ENCODE data around the gene OLFM4. TPM values are rescaled to one million over a fixed set of nuclear protein-coding genes. Genes with fewer than 3 reads are reported as not detected.
A peak's percentile ranks its signal among the peaks of the same experiment; 100 is the strongest.

Gene OLFM4
- total and polyA plus RNA-seq, 2 donors from 2014 or later, result 14.6 to 40.9 TPM

DNA sequence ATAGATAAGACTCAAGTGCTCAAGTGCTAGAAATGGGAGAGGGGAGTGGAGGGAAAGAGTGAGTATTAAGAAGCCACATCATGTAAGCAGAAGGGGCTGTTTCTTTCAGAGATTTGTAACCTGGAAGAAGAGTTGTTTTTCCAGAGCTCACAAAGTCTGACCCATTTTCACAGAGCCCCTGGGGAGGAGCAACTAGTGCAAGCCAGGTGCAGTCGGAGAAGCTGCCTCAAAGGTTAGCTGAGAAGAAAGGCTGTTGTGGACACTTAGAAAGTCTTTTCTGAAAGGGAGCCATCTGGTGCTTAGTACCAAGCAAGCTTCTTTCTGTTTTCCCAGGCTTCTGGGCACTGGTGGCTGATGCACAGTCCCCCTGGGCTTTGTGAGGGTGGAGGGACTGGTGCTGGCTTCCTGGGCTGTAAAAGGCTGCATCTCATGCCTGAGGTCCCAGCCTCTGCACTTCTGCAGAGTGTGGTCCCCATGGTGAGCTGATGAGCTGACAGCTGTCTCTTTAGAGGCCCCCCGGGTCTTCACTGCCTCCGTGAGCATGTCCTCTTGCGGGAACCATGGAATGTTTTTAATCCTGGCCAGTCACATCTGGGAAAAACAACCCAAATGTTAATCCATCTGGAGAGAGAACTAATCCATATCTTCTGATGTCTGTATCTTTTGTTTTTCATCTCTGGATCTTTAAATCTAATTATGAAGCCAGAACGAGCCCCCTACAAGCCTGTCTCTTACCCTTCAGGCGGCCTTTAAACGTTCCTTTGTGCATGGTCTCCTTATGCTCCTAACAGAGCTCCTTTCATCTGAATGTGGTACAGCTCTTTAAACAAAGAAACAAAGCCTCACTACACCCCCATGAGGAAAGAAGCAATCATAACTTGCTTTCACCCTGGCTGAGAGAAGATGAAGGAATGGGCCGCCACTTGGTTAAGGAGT is 40.2 kb downstream of the OLFM4 start:
- Histone ChIP-seq H3K4me3 (ENCODE audit: low read length in 3 of 3) (no peak overlapping the region), H3K27ac (ENCODE audit: low read depth in 2 of 2, low read length in 2 of 2) (no peak overlapping the region), H3K9ac (ENCODE audit: low read length in 3 of 3) (no peak overlapping the region), H3K9me3 (ENCODE audit: control insufficient read depth in 2 of 3, insufficient read depth in 1 of 3, low read length in 3 of 3) (no peaks in the 10 kb centered on the region), H3K36me3 (ENCODE audit: control insufficient read depth in 2 of 3, insufficient read depth in 3 of 3, low read length in 3 of 3) (no peaks in the 10 kb centered on the region), H3K27me3 (ENCODE audit: control insufficient read depth, insufficient read depth, low read length) (no peaks in the 10 kb centered on the region), H3K4me1 (ENCODE audit: control insufficient read depth in 2 of 3, insufficient read depth in 2 of 3, low read depth in 1 of 3, low read length in 3 of 3) (peaks cover 0 to 2% (median 0%) of the 10 kb centered on the region in 3 donors)
- no peak for FAIRE-seq
- peak in 1 of 5 donors; percentile 42 for DNase-seq
- intact Hi-C loops (cut with DNase I), result no loop called here
- no peak for TF ChIP-seq CTCF (IDR thresholded peaks at IDR 0.05; ENCODE audit: borderline replicate concordance, extremely low read depth, insufficient read depth)

- DNase-seq (no peak), FAIRE-seq (no peak)
- no peak for TF ChIP-seq CTCF (IDR thresholded peaks at IDR 0.05; ENCODE audit: borderline replicate concordance, extremely low read depth, insufficient read depth)
- Histone ChIP-seq H3K4me1 (ENCODE audit: control insufficient read depth in 2 of 3, insufficient read depth in 2 of 3, low read depth in 1 of 3, low read length in 3 of 3) (peaks cover 0 to 2% (median 0%) of the 10 kb centered on the region in 3 donors), H3K9me3 (ENCODE audit: control insufficient read depth in 2 of 3, insufficient read depth in 1 of 3, low read length in 3 of 3) (no peaks in the 10 kb centered on the region), H3K4me3 (ENCODE audit: low read length in 3 of 3) (no peak overlapping the region), H3K9ac (ENCODE audit: low read length in 3 of 3) (no peak overlapping the region), H3K27me3 (ENCODE audit: control insufficient read depth, insufficient read depth, low read length) (no peaks in the 10 kb centered on the region), H3K27ac (ENCODE audit: low read depth in 2 of 2, low read length in 2 of 2) (no peak overlapping the region), H3K36me3 (ENCODE audit: control insufficient read depth in 2 of 3, insufficient read depth in 3 of 3, low read length in 3 of 3) (no peaks in the 10 kb centered on the region)
- intact Hi-C loops (cut with DNase I), result no loop called here
Measured at GRCh38 chr13:53069800-53070199, 41.2 kb downstream of the OLFM4 start.

DNA sequence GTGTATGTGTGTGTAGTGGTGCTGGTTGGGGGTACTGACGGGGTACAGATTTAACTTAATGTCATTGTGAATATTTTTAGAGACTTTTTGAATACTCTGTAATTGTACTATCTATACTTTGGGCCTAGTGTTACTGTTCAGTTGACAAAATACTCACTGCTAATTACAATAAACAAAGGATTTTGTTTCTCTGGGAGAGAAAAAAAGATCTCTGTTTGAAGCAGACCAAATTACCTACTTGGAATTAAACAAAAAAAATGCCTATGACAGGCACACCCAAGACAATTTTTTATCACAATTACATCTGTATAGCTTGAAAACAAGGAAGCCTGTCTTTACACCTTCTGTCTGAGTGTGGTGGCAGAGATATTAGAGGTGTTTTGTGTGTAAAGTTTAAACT is 45.1 kb downstream of the OLFM4 start:
- intact Hi-C loops (cut with DNase I), result no loop called here
- no peaks in the 10 kb centered on the region for H3K9me3 ChIP-seq (ENCODE audit: control insufficient read depth in 2 of 3, insufficient read depth in 1 of 3, low read length in 3 of 3)
- DNase-seq (no peak), FAIRE-seq (no peak)
- TF ChIP-seq CTCF (IDR thresholded peaks at IDR 0.05; ENCODE audit: borderline replicate concordance, extremely low read depth, insufficient read depth), result no peak
- H3K36me3 ChIP-seq (ENCODE audit: control insufficient read depth in 2 of 3, insufficient read depth in 3 of 3, low read length in 3 of 3), result no peaks in the 10 kb centered on the region
- H3K27me3 ChIP-seq (ENCODE audit: control insufficient read depth, insufficient read depth, low read length), result no peaks in the 10 kb centered on the region
- H3K4me3 ChIP-seq (ENCODE audit: low read length in 3 of 3), result no peak overlapping the region
- H3K4me1 ChIP-seq (ENCODE audit: control insufficient read depth in 2 of 3, insufficient read depth in 2 of 3, low read depth in 1 of 3, low read length in 3 of 3), result no peaks in the 10 kb centered on the region
- no peak overlapping the region for H3K9ac ChIP-seq (ENCODE audit: low read length in 3 of 3)
- H3K27ac ChIP-seq (ENCODE audit: low read depth in 2 of 2, low read length in 2 of 2), result no peak overlapping the region
